ENCODE data around the gene NAP1L4.

GRCh38 chr11:2916892-2917645 lies 75.1 kb downstream of the NAP1L4 start:
- TF ChIP-seq POLR2A (IDR thresholded peaks at IDR 0.05) (no peak), CTCF (IDR thresholded peaks at IDR 0.05) (no peak)

Data from lower leg skin (tissue), 3 donors.